IPS-18c (cell line): ENCODE measurements around the gene SLC26A6.

Experiments used
- H3K4me3 ChIP-seq: 2 replicates; pipeline ENCODE4 v1.7.0; 2013; ENCODE audit warnings: low read depth, mild to moderate bottlenecking, low read length, moderate library complexity; ENCODE audit not compliant: insufficient read depth
- H3K9me3 ChIP-seq: one replicate; pipeline ENCODE4 v1.6.1; 2013; ENCODE audit warnings: mild to moderate bottlenecking, low read length, moderate library complexity; ENCODE audit not compliant: control insufficient read depth, insufficient read depth

SLC26A6 gene

DNA sequence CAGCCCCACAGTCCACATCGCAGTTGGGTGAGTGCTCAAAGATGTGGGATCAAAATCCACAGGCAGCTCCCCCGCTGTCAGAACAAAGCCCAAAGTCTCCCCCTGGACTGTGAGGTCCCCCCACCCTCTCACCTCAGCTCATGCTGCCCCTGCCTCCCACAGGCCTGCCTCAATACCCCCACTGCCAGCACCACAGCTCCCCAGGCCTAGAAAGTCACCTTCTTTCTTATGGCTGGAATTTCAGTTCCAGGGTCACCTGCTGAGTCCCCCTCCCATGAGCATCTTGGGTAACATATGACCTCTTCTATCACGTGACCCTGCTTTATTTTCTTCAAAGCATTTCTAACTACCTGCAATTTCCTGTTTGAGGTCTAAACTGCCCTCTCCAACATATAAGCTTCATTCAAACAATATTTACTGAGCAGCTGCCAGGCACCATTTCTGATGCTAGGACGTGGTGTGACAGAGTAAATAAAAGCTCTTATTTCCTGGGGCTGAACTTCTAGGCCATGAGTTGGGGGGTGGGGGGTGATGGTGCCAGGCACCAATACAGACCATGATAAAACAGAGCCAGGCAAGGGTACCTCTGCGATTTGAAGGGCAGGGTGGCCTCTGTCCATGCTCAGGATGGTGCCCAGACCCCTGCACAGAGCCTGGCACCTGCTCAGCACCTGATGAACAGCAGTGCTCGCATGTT lies 11.3 kb downstream of the SLC26A6 start:
- no peak overlapping the region for H3K4me3 ChIP-seq
- no peaks in the 10 kb centered on the region for H3K9me3 ChIP-seq

DNA sequence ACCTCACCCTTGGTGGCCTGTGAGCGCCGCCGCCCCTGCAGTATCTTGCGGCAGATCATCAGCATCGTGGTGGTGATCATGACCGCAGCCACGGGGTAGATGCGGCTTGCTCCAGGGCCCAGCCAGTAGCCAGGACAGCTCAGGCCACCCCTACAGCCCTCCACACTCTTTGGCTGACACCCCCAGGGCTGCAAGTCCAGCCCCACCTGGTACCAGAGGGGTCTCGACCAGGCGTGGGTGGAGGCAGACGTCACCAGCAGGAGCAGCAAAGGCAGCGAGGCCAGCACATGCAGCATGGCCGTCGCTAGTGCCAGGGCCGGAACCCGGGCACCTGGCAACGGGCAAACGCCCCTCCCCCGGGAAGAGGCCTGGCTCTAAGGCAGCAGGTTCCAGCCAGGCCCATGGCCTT lies 13.8 kb downstream of the SLC26A6 start, which contains the start of gene TMEM89:
Gene TMEM89 (minus strand): TSS at position 309 of the 409 bp plus-strand sequence. CDS start 13 bp downstream, at position 296.
- Histone ChIP-seq H3K9me3 (peaks cover 5% of the 10 kb centered on the region), H3K4me3 (no peak within 1 kb of the TSS)

DNA sequence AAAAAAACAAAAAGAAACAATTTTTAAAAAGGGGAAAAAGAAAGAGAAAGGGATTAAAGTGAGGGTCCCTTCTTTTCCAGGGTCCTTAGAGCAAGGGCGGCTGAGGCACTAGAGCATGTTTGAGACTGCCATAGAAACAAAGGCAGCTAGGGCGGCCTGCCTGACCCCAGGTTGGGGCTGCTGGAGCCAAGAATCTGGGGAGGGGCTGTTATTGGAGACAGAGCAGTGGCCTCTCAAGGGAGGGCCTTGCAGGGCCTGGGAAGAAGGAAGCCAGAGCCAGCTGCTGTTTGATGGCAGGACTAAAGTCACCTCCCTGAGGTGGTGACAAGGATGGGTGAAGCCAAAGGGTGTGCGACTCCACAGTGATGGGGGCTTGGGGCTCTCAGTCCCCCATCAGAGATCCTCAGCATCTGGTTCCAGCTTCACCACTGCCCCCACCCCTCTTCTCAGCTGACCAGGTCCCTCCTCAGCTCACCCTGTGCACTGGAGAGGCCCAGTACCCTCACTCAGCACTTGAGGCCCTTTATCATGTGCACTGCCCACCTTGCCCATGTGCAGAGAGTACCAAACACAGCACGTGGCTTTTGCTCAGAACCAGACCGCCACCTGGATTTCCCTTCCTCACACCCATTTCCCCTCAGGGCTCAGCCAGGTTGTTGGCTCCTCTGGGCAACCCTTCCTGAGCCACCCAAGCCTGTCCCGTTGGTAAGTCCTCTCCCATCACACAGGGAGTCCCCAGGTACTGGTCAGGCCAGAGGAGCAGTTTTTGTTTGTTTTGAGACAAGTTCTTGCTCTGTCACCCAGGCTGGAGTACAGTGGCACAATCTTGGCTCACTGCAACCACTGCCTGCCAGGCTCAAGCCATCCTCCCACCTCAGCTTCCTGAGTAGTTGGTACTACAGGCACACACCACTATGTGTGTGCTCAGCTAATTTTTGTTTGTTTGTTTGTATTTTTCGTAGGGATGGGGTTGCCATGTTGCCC lies 15.4 kb downstream of the SLC26A6 start:
- no peak overlapping the region for H3K4me3 ChIP-seq
- H3K9me3 ChIP-seq: peaks cover 5% of the 10 kb centered on the region

DNA sequence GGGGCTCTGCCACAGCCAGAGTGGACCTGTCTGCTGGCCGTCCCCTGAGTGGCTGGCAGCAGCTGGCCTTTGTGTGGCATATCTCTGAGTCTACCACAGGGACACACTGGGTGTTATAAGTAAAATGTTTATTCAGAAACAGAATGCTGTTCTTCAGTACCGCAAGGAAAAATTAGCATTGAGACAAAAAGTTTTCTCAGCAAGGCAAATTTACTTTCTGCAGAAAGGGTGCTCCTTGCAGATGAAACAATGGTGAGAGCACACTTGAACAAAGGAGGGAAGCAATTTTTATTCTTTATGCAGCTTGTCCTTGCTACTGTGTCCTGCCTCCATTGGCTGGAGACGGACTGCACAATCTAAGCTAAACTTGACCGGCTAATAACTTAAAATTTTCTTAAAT lies 17.7 kb downstream of the SLC26A6 start:
- H3K4me3 ChIP-seq: no peak overlapping the region

DNA sequence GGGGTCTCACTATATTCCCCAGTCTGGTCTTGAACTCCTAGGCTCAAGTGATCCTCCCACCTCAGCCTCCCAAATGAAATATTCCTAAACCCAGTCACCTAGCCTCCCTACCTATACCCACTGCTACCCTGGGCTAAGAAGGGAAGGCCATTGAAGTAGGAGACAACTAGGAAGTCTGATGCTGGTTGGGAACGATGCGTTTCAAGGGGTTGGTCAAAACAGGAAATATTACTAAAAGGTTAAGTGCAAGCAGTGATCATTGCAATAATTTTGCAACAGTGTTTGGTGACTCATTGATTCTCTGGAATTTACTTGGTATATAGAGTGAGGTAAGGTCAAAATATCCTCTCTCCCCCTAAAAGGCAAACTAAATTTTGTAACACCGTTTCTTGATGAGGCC lies 21.2 kb downstream of the SLC26A6 start:
- H3K9me3 ChIP-seq: peaks cover 5% of the 10 kb centered on the region
- H3K4me3 ChIP-seq: no peak overlapping the region

More for the DNA sequence above, 17.7 kb downstream of the SLC26A6 start:
- H3K9me3 ChIP-seq: peaks cover 5% of the 10 kb centered on the region

DNA sequence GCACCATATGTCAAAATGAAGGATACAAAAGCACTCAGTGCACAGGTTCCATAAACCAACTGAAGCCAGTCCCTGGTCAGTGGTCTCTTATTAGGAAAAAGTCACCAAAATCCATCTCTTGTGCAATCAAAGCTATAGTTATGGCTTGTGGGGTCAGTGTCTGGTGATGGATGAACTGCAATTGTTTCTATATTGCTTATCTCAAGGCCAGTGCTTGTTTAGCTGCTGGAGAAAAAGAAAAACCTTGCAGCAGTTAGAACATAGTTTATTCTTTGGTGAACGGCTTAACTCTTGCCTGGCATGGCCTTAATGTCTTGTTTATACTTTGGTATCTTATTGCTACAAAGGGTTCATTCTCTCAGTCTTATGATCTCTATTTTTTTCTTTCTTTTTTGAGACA lies 23.0 kb downstream of the SLC26A6 start:
- Histone ChIP-seq H3K9me3 (no peaks in the 10 kb centered on the region), H3K4me3 (no peak overlapping the region)

DNA sequence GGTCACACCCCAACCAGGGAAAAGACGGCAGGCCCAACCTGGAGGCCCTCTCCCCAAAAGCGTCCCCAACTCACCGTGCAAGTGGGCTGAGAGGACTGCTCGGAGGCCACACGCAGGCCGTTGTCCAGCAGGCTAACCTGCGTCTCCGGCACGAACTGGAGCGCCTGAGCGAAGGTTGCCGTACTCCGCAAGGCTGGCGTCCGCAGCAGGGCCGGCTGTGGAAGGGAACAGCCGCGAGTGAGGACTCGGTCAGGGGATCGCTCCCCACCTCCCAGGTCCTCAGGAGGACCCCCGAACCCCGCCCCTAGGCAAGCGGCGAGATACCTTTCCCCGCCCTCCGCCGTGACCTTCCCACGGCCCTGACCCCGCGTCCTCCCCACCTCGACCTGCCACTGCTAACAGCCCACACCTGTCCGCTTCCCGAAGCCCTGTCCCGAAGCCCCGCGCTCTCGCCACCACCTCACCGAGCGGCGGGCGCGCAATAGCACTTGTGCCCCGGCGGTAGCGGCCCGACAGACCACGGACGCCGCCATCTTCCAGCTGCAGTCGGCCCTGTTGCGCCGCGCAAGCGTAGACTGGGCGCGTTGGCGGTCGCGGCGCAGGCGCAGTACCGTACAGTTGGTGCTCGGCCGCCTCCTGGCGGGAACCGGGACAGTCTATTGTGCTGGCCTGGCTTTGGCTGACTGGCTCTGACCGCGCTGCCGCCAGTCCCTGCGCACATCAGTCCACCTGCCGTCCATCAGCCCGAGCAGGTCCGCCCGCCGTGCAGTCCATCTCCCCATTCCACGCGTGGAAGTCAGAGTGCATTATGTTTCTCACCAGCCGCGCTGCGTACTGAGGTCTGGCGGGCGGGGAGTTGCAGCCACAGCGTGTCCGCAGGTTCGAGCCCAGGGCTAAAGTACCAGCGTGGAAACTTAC lies 25.9 kb downstream of the SLC26A6 start, which contains the start of gene UQCRC1:
Gene UQCRC1 (minus strand): TSS at position 559 of the 918 bp plus-strand sequence. CDS start 26 bp downstream, at position 533.
- peak within 1 kb of the TSS; percentile 98 for H3K4me3 ChIP-seq
- H3K9me3 ChIP-seq: no peaks in the 10 kb centered on the region

DNA sequence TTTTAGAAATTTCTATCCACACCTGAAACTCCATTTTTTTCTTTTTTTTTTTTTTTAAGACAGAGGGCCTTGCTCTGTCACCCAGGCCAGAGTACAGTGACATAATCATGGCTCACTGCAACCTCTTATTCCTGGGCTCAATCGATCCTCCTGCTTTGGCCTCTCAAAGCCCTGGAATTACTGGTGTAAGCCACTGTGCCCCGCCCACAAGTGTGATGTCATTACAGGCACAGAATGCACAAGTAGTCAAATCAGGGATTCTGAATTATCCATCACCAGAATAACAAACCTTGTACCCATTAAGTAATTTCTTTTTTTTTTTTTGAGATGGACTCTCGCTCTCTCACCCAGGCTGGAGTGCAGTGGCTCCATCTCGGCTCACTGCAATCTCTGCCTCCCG lies 27.7 kb downstream of the SLC26A6 start:
- no peak overlapping the region for H3K4me3 ChIP-seq

DNA sequence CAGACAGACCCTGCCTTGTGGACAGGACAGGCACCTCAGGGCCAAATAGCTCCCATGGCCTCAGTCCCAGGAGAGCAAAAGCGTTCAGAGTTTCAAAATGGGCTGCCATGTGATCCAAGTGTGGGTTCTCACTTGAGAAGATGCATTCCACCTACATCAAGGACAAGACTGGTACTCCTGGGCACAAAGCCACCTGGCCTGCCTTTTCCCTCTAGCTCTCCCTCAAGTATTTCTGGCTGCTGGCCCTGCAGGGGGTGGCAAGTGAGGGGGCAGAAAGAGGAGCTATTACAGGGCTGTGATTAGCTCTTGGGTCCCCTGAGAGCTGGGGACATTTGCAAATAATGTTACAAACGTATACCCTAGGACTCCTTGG lies 33.7 kb downstream of the SLC26A6 start:
- Histone ChIP-seq H3K9me3 (peaks cover 2% of the 10 kb centered on the region), H3K4me3 (no peak overlapping the region)

More for the DNA sequence above, 27.7 kb downstream of the SLC26A6 start:
- H3K9me3 ChIP-seq: no peaks in the 10 kb centered on the region

DNA sequence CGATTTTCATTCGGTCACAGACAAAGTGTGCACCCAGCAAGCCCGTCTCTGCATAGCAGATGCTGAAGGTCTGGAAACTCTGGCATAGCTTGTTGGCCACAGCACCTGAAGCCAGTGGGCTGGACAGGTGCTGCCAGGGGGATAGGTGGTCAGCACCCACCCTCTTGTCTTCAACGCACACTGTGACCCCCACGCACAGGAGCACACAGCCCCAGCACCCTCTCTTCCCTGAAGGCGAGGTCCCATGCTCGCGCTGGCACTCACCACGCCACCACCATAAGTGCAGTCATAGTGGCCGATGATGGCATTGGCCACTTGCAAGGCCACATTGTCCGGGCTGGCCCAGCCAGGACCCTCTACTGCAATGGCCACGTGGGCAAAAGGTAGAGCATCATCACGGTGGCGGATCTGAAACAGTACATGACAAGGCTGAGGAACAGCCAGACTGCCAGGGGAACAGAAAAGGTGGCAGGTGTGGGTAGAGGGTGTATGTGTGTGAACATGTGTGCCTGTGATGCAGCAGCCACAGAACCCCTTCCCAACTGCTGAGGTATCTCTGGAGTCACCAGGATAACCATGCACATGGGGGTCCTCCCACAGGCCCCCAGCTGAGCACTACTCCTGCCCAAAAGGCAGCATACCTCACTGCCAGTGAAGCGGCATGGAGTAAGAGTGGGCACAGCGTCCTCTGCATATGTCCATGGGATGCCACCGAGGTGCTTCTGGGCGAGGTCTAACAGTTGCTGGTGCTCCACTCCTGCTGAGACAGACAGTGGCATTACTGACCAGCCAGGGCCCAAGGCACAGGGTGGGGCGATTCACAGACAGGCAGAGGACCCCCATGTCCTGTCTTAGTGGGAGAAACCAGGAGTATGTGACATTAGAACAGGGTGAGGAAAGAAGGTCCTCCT lies 34.3 kb downstream of the SLC26A6 start:
- peaks cover 2% of the 10 kb centered on the region for H3K9me3 ChIP-seq
- no peak overlapping the region for H3K4me3 ChIP-seq

DNA sequence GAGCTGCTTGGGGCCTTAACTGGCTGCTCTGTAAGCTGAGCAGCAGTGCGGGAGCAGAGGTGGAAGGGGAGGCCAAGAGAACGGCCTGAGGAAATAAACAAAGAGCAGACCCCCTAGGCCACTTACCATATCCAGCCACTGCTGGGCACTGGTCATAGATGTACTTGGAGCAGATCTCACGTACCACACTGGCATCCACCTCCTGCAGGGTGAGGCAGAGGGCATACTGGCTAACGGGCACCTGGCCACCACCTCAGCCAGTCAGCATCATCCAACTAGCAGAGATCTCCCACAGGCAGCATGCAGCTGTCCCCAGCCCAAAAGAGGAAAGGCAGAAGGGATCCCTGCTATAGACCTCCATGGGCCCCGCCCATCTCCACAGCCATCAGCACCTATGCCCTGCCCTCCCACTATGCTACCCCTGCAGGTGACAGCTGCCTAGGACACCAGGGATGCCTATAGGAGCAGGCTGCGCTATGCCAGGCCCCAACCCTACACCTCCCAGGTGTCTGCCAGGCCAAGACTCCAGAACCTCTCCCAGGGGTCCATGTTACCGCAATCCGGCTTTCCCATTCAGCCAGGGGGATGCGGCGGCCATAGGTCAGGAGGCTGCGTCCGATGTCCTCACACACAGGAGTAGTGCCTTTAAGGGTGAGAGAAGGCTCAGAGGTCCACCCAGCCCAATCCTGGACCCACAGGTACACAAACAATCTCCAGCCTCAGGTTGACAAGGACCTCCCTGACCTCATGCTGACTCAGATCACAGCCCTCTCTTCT lies 35.6 kb downstream of the SLC26A6 start:
- Histone ChIP-seq H3K9me3 (peaks cover 2% of the 10 kb centered on the region), H3K4me3 (no peak overlapping the region)

DNA sequence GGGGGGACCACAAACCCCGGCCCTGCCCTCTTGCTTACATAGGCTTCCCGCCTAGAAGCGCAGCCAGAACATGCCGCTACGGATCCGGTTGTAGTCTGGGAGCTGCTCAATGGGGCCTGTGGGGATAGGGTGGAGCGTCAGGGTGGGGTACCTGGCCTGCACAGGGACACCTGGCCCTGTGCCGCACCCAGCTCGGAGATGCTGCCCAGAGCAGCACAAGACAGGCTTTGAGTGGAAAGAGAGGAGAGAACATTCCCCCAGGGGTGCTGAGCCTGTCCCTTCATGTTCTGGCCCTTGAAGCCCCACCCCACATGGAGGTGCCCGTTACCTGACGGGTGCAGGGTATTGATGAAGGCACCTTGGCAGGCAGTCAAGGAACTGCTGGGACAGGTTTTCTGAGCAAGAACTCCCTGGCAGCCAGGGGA lies 36.2 kb downstream of the SLC26A6 start:
- H3K9me3 ChIP-seq: peaks cover 2% of the 10 kb centered on the region
- H3K4me3 ChIP-seq: no peak overlapping the region

DNA sequence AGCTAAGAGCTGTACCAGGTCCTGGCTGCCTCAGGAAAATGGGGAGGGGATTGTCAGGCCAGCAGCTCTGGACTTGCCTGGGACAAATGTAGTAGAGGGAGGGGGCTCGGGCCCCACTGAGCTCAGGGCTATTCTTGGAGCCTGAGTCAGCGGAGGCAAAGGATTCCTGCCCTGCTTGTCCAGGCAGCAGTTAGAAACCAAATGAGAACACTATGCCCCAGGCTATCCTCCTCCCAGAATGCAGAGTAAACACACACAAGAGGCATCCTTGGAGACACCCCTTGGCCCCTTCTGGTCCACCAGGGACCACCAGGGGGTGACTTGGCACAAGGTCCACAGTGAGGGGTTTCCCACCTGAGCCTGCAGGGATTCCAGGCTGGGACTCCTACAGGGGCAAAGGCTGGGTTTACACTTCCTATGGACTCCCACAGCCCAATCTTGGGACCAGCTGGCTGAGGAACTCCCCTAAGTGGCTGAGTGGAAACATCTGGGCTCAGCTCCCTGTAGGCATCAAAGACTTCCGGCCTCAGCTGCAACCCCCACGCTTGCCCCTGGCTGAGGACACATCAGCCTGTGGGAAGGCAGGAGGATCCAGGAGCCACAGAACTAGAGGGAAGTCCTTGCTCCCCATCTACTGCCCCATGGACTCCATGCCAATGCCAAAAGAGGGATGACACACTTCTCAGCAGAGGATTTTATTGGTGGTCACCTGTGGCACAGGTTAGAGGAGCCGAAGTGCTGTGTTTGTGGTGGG lies 36.8 kb downstream of the SLC26A6 start:
- peaks cover 2% of the 10 kb centered on the region for H3K9me3 ChIP-seq
- H3K4me3 ChIP-seq: no peak overlapping the region

DNA sequence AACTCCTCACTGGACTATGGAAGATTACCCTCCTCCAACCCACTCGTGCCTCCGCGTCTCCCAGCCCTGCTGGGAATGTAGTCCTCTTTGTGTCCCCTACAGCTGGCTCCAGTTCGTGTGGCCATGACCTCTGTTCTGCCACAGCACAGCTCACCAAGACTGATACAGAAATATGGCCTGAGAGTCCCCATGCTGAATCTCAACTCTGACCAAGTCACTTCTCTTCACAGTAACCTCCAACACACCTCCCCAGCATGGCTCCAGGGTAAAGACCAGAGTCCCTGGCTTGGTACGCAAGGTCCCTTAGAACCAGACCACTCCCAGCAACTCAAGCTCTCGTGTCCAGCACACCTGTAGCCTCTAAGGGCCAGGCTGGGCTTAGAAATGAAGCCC lies 37.9 kb downstream of the SLC26A6 start:
- Histone ChIP-seq H3K9me3 (peaks cover 4% of the 10 kb centered on the region), H3K4me3 (no peak overlapping the region)
